Prostate gland (tissue), 2 donors: ENCODE data around the gene CERS6.
"Not testable (repeated sequence)": the region's sequence is repeated elsewhere in the genome, so short reads cannot be mapped to it uniquely, and the experiment has no call there.

Source experiments
- POLR2A ChIP-seq: fragments of 450-650 bp; IDR thresholded peaks from one replicate; pipeline ENCODE4 v1.6.1; 2016; ENCODE audit warnings: antibody characterized with exemption, mild to moderate bottlenecking
- POLR2AphosphoS5 ChIP-seq: sonication (generic); formaldehyde crosslinking; IDR thresholded peaks from one replicate; pipeline ENCODE4 v1.6.1; 2017; ENCODE audit warnings: antibody characterized with exemption
- TF ChIP-seq, protein P1 (sequence below), 4 experiments: fragments of 200-600 bp in 2 of 4; fragments of 450-650 bp in 2 of 4; sonication (generic) in 2 of 4; IDR thresholded peaks; 1 replicate in 3 of 4; 2 replicates in 1 of 4; pipeline ENCODE4 v1.5.1; 2016 to 2019; ENCODE audit warnings: antibody characterized with exemption in 4 of 4, mild to moderate bottlenecking in 2 of 4, moderate library complexity in 2 of 4

DNA sequence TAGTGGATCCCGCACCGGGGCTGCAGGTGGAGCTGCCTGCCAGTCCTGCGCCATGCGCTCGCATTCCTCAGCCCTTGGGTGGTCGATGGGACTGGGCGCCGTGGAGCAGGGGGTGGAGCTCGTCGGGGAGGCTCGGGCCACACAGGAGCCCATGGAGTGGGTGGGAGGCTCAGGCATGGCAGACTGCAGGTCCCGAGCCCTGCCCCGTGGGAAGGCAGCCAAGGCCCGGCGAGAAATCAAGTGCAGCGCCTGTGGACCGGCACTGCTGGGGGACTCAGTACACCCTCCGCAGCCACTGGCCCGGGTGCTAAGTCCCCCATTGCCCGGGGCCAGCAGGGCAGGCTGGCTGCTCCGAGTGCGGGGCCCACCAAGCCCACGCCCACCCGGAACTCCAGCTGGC, 201.3 kb downstream of the CERS6 start:
- TF ChIP-seq, protein P1, sequence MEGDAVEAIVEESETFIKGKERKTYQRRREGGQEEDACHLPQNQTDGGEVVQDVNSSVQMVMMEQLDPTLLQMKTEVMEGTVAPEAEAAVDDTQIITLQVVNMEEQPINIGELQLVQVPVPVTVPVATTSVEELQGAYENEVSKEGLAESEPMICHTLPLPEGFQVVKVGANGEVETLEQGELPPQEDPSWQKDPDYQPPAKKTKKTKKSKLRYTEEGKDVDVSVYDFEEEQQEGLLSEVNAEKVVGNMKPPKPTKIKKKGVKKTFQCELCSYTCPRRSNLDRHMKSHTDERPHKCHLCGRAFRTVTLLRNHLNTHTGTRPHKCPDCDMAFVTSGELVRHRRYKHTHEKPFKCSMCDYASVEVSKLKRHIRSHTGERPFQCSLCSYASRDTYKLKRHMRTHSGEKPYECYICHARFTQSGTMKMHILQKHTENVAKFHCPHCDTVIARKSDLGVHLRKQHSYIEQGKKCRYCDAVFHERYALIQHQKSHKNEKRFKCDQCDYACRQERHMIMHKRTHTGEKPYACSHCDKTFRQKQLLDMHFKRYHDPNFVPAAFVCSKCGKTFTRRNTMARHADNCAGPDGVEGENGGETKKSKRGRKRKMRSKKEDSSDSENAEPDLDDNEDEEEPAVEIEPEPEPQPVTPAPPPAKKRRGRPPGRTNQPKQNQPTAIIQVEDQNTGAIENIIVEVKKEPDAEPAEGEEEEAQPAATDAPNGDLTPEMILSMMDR (IDR thresholded peaks at IDR 0.05) = not testable (repeated sequence)
- not testable (repeated sequence) for TF ChIP-seq POLR2AphosphoS5, POLR2A
